Ectodermal cell (in vitro differentiated cells): ENCODE measurements around the gene ACAD9. TPM values are rescaled to one million over a fixed set of nuclear protein-coding genes. Genes with fewer than 3 reads are reported as not detected.
"Not testable (repeated sequence)": the region's sequence is repeated elsewhere in the genome, so short reads cannot be mapped to it uniquely, and the experiment has no call there.

ENCODE experiments used
- H3K27ac ChIP-seq: 2 replicates; pipeline ENCODE4 v1.7.0; 2013; ENCODE audit warnings: mild to moderate bottlenecking, low read depth, low read length; ENCODE audit not compliant: insufficient read depth, poor library complexity, severe bottlenecking
- H3K27me3 ChIP-seq: 2 replicates; pipeline ENCODE4 v1.7.0; 2013; ENCODE audit warnings: mild to moderate bottlenecking, low read length; ENCODE audit not compliant: insufficient read depth, control insufficient read depth, poor library complexity, severe bottlenecking
- H3K36me3 ChIP-seq: one replicate; pipeline ENCODE4 v1.7.0; 2013; ENCODE audit warnings: low read length; ENCODE audit not compliant: control insufficient read depth, insufficient read depth
- H3K4me1 ChIP-seq: one replicate; pipeline ENCODE4 v1.7.0; 2013; ENCODE audit warnings: low read length; ENCODE audit not compliant: control insufficient read depth, insufficient read depth
- H3K4me3 ChIP-seq: 2 replicates; pipeline ENCODE4 v1.7.0; 2013; ENCODE audit warnings: low read depth, low read length, control low read depth; ENCODE audit not compliant: insufficient read depth
- H3K9me3 ChIP-seq: 2 replicates; pipeline ENCODE4 v1.7.0; 2013; ENCODE audit warnings: mild to moderate bottlenecking, low read length, moderate library complexity; ENCODE audit not compliant: control insufficient read depth
- WGBS, 2 experiments: methylation state at CpG; one replicate each; pipeline ENCODE4 v1.1.7; 2013; ENCODE audit warnings: missing lambda C conversion rate in 2 of 2; 5-methylcytosine and 5-hydroxymethylcytosine counted together
- polyA plus RNA-seq, 4 experiments: library from polyadenylated mRNA; stranded (reverse); fragments of 50-300 nt; gene quantifications; one replicate each; pipeline ENCODE4 v1.2.3, GENCODE V29; 2013

ACAD9 gene
- 36.0 TPM for polyA plus RNA-seq (2013, experiment 1 of 4)
- polyA plus RNA-seq (2013, experiment 2 of 4): 40.0 TPM
- 26.5 TPM for polyA plus RNA-seq (2013, experiment 3 of 4)
- 29.1 TPM for polyA plus RNA-seq (2013, experiment 4 of 4)

DNA sequence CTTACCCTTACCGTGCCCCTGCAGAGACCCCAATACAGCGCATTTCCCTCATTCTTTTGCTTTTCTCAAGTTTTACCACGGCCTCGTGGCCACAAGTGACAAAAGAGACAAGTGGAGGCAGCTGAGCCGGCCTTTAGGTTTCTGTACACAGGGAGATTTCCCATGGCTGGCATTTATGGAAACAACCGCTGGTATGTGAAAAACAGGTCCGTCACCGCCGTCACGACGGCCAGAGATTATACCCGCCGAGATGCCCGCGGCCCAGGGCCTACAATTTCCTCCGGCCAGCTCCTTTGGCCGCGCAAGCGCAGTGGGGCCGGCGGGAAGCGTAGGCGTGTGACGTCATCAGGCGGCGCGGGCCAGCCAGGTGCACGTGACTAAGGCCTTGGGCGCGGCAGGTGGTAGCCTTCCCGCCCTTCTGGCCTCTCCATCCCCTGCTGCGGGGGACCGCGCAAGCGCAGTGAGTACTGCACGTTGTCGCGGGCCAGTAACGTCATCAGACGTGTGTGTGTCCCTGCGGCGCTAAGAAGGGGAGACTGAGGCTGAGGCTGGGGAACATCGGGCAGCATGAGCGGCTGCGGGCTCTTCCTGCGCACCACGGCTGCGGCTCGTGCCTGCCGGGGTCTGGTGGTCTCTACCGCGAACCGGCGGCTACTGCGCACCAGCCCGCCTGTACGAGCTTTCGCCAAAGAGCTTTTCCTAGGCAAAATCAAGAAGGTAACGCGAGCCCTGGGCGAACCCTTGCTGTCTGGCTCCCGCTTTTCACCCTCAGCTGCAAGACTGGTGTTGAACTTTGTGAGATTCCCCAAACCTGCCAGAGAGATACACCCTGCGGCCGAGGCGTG, at the start of gene ACAD9:
ACAD9 (plus strand) TSS at position 496 of the 845 bp plus-strand sequence; CDS start at position 568, 72 bp downstream.
- WGBS, 2 experiments: 0 to 1% methylated on average over 65 of the region's 65 CpGs
- Histone ChIP-seq H3K27ac (peak within 1 kb of the TSS; percentile 92), H3K9me3 (no peaks in the 10 kb centered on the region), H3K36me3 (no peaks in the 10 kb centered on the region), H3K4me1 (peaks cover 13% of the 10 kb centered on the region), H3K4me3 (peak within 1 kb of the TSS; percentile 69), H3K27me3 (no peaks in the 10 kb centered on the region)

DNA sequence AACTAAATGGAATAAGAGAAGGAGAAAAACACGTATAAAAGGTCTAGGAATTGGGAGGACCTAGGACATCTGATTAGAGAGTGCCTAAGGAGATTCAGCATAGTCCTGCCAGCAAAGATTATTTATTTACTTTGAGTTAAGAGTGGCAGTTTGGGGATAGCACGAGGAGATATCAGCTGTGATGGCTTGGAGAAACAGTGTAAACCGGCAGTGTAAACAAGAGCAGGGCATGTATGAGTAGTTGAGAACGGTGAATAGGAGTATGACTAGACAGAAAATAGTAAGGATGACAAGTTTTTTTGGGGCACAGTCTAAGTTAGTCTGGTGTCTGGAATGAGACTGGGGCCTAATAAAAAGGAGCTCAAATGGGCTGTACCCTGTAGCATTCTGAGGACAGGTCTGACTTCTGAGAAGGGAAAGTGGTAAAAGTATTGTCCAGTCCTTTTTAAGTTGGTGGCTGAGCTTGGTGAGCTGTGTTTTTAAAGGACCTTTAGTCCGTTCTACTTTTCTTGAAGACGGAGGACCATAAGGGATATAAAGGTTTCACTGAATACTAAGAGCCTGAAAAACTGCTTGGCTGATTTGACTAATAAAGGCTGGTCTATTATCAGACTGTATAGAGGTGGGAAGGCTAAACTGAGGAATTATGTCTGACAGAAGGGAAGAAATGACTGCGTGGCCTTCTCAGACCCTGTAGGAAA, 49.3 kb upstream of the ACAD9 start:
- H3K4me1 ChIP-seq, H3K36me3 ChIP-seq, H3K27ac ChIP-seq, H3K27me3 ChIP-seq, H3K9me3 ChIP-seq, H3K4me3 ChIP-seq: not testable (repeated sequence)
- WGBS, 2 experiments: 92 to 94% methylated on average over 7 of the region's 7 CpGs

DNA sequence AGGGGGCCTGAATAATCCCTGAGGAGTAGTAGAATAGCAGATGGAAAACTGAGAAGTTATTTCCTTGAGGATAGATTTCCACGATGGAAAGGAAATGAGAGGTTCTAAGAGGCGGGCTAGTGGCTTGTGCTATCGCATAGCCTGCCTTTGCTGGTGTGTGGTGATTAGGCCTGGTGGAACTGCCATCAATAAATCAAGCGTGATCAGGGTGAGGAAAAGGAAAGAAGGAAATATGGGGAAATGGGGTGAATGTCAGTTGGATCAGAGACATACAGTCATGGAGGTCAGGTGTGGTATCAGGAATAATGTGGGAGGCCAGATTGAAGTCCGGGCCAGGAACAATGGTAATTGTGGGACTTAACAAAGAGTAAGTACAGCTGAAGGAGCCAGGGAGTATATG, 48.7 kb upstream of the ACAD9 start:
- H3K27me3 ChIP-seq, H3K4me1 ChIP-seq, H3K9me3 ChIP-seq, H3K4me3 ChIP-seq, H3K36me3 ChIP-seq, H3K27ac ChIP-seq: not testable (repeated sequence)
- WGBS, 2 experiments: 94 to 95% methylated on average over 5 of the region's 5 CpGs

DNA sequence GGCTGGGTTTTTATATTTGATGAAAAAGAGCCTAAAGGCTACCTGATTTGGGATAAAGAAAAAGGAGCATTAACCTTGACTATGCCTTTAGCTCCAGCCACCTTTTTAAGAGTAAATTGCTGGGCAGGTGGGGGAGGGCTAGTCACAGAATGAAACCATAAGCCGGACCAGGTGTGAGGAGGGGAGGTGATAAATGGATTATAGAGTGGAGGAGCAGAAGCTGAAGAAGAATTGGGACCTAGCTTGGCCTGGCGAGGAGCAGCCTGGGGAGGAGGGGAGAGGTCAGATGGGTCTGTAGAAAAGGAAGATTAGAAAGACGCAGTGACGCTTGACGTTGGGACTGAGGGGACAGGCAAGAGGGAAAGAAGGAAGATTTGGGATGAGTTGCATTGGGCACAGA, 46.4 kb upstream of the ACAD9 start:
- not testable (repeated sequence) for H3K4me1 ChIP-seq, H3K27me3 ChIP-seq, H3K27ac ChIP-seq, H3K4me3 ChIP-seq, H3K36me3 ChIP-seq, H3K9me3 ChIP-seq
- WGBS, 2 experiments: 88% methylated on average over 5 of the region's 5 CpGs

DNA sequence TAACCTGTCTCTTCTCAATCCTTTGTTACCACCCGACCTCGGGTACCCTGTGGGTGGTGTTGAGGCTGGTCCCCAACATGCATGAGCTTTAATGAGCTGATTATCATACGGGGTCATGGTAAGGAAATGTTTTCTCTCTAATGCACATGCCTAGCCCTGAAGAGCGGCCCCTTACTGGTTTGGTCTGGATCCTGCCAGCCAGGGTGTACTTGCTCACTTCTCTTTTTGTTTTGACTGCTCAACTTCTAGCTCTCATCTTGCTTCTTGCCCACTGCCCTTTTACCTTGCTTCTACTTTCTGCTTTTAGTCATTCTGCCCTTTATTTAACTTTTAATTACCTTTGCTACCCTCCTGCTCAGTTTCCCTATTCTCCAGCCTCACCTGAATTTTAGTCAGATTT, 44.3 kb upstream of the ACAD9 start:
- Histone ChIP-seq H3K27ac (no peak overlapping the region), H3K4me1 (no peaks in the 10 kb centered on the region), H3K36me3 (no peaks in the 10 kb centered on the region), H3K9me3 (no peaks in the 10 kb centered on the region), H3K27me3 (no peaks in the 10 kb centered on the region), H3K4me3 (no peak overlapping the region)
- WGBS, 2 experiments: 89 to 90% methylated on average over 4 of the region's 4 CpGs

DNA sequence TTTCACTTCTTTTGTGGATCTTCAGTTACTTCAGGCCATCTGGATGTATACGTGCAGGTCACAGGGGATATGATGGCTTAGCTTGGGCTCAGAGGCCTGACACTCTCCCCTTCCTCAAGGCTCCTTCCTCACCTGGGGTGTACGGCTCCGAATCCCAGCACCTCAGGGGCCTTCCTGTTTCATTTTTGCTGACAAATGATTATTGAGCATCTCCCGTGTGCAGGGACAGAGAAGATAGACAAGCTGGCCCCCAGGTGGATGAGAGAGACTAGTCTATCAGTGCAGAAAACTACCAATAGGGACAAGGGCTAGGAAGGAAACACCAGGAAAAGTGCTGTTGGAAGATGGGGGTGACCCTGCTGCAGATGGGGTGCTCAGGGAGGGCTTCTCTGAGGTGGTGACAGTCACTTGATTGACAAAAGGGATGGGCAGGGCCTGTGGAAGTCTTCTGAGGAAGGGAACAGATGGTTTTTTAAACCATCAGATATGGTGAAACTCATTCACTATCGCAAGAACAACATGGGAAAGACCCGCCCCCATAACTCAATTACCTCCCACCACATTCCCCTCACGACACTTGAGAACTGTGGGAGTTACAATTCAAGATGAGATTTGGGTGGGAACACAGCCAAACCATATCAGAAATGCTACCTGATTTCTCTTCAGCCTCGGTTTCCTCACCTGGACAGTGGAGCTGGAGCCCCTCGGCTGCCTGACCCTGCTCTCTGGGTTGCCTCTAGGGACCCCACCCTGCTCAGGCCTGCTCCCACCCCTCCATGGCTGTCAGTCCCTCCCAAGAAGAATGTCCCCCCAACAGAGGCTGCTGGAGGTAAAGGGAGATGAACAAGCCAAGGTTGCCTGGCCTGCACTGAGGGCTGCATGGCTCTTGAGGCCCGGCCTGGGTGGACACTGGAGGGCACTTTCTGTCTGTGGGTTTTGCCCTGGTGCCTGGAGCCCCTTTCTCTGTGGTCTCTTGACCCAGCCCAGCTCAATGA, 37.2 kb upstream of the ACAD9 start:
- WGBS, 2 experiments: 90 to 93% methylated on average over 10 of the region's 10 CpGs
- no peak overlapping the region for H3K4me3 ChIP-seq
- H3K9me3 ChIP-seq: no peaks in the 10 kb centered on the region
- H3K27me3 ChIP-seq: no peaks in the 10 kb centered on the region
- no peaks in the 10 kb centered on the region for H3K36me3 ChIP-seq
- H3K27ac ChIP-seq: no peak overlapping the region
- H3K4me1 ChIP-seq: peaks cover 19% of the 10 kb centered on the region

DNA sequence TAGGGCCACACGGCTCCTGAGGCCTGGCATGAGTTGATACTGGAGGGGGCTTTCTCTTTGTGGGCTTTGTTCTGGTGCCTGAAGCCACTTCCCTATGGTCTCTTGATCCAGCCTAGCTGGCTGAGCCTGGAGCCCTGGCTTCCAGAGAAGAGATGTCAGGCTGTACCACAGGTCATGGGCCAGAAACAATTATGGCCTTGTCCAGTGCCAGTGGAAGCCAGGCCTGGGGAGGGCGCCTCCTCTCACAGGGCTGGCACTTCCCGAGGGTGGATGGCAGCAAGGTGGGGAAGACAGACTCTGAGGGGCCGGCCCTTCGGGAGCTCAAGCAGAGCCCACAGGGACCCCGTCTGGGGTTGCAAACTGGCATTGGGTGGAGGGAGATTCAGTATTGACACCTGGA, 34.9 kb upstream of the ACAD9 start:
- Histone ChIP-seq H3K4me1 (peaks cover 19% of the 10 kb centered on the region), H3K36me3 (no peaks in the 10 kb centered on the region), H3K4me3 (no peak overlapping the region), H3K9me3 (no peaks in the 10 kb centered on the region), H3K27ac (no peak overlapping the region), H3K27me3 (no peaks in the 10 kb centered on the region)
- 91 to 92% methylated on average over 6 of the region's 6 CpGs for WGBS, 2 experiments

DNA sequence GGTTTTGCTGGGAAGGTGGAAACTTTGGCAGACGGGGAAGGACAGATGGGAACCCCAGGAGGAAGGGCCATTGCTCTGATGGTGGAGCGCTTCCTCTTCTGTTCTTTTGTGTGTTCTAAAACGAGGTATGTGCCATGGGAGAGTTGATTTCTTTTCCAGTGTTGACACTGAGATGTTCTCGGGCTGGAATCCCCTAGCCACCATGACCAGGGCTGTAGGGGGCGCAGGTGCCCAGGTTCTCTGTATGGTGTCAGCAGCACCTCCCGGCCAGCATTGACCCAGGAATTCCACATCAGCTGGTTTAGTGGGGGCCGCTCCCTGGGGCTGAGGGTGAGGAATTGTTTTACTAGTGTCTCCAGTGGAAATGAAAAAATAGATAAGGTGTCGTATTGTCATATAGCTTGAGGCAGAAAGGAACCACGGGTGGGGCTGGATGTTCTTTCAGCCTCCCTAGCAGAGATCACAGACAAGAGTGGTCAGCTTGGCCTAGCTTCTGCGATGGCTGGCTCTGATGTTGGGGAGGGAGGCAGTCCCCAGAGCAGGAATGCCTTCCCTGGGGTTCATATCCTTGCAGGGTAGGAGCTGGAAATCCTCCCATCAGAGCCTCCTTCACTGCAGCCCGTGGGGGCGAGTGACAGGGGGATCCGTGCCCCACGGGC, 34.2 kb upstream of the ACAD9 start:
- peaks cover 19% of the 10 kb centered on the region for H3K4me1 ChIP-seq
- WGBS, 2 experiments: 49 to 50% methylated on average over 14 of the region's 14 CpGs
- H3K4me3 ChIP-seq: peak overlapping the region; percentile 23
- no peaks in the 10 kb centered on the region for H3K27me3 ChIP-seq
- no peak overlapping the region for H3K27ac ChIP-seq
- no peaks in the 10 kb centered on the region for H3K9me3 ChIP-seq
- no peaks in the 10 kb centered on the region for H3K36me3 ChIP-seq

DNA sequence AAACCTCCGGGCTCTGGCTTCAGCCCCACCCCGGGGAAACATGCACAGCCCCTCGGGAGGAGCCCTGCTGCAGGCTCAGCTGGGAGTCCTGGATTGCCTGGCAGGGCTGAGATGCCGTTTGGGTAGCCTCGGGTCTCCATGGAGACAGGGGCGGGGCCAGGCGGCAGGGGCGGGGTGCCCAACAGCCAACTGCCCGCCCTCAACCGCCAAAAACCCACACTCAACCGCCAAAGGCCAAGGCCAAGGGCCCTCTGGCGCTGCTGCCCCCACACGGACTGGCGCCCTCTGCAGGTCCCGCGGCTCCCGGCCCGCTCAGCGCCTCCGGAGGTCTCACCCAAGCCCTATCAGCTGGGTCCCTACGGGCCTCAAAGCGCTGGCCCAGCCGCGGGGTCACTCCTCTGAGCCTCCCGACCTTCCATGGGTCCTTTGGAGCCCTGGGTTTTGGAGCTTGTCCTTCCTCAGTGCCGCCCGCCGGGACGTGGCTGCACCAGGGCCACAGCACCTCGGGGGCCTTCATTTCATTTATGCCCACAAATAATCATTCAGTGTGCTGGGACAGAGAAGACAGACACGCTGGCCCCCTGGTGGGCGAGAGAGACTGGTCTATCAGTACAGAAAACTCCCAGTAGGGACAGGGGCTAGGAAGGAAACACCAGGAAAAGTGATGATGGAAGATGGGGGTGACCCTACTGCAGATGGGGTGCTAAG, 33.5 kb upstream of the ACAD9 start:
- H3K4me1 ChIP-seq: peaks cover 19% of the 10 kb centered on the region
- H3K9me3 ChIP-seq: no peaks in the 10 kb centered on the region
- H3K4me3 ChIP-seq: peak overlapping the region; percentile 23
- no peaks in the 10 kb centered on the region for H3K36me3 ChIP-seq
- H3K27ac ChIP-seq: no peak overlapping the region
- 21 to 23% methylated on average over 32 of the region's 32 CpGs for WGBS, 2 experiments
- H3K27me3 ChIP-seq: no peaks in the 10 kb centered on the region
